Astrocyte (in vitro differentiated cells and primary cell): Measurements from ENCODE around the gene EPX. TPM values are rescaled to one million over a fixed set of nuclear protein-coding genes. Genes with fewer than 3 reads are reported as not detected.

Experiments
- DNase-seq: peaks from one replicate; pipeline ENCODE4 v3.0.0-alpha.2; 2010; ENCODE audit warnings: low read depth
- FAIRE-seq: peaks from 2 replicates; lab custom pipeline; 2011; peaks lifted over from hg19 to GRCh38; lab: Jason Lieb, UNC
- H2AFZ ChIP-seq: 2 replicates; pipeline ENCODE4 v1.6.0; 2012; ENCODE audit warnings: low read depth, low read length, inconsistent platforms
- H3K27ac ChIP-seq: 2 replicates; pipeline ENCODE4 v1.5.1; 2011; ENCODE audit warnings: low read depth, low read length, inconsistent platforms
- H3K27me3 ChIP-seq: 2 replicates; pipeline ENCODE4 v1.6.0; 2011; ENCODE audit warnings: low read length, inconsistent platforms; ENCODE audit not compliant: insufficient read depth
- H3K36me3 ChIP-seq: 2 replicates; pipeline ENCODE4 v1.5.1; 2011; ENCODE audit warnings: low read length, inconsistent platforms; ENCODE audit not compliant: insufficient read depth
- H3K4me1 ChIP-seq: 2 replicates; pipeline ENCODE4 v1.5.1; 2011; ENCODE audit warnings: low read length, inconsistent platforms; ENCODE audit not compliant: insufficient read depth
- H3K4me2 ChIP-seq: 2 replicates; pipeline ENCODE4 v1.6.0; 2012; ENCODE audit warnings: low read length, inconsistent platforms
- H3K4me3 ChIP-seq: 2 replicates; pipeline ENCODE4 v1.5.1; 2011; ENCODE audit warnings: low read depth, mild to moderate bottlenecking, low read length, inconsistent platforms; ENCODE audit not compliant: insufficient read depth
- H3K79me2 ChIP-seq: 2 replicates; pipeline ENCODE4 v1.6.0; 2012; ENCODE audit warnings: mild to moderate bottlenecking, low read length, inconsistent platforms; ENCODE audit not compliant: insufficient read depth
- H3K9ac ChIP-seq: 2 replicates; pipeline ENCODE4 v1.6.0; 2012; ENCODE audit warnings: mild to moderate bottlenecking, low read length, inconsistent platforms
- H3K9me3 ChIP-seq: 2 replicates; pipeline ENCODE4 v1.5.1; 2012; ENCODE audit warnings: low read depth, mild to moderate bottlenecking, low read length, inconsistent platforms; ENCODE audit not compliant: insufficient read depth
- H4K20me1 ChIP-seq: 2 replicates; pipeline ENCODE4 v1.6.0; 2012; ENCODE audit warnings: low read length, inconsistent platforms; ENCODE audit not compliant: insufficient read depth
- H3K27ac Mint-ChIP-seq: one replicate; pipeline ENCODE4 v1.8.0; 2021; ENCODE audit warnings: mild to moderate bottlenecking, mixed read lengths; ENCODE audit not compliant: unreplicated experiment
- H3K27me3 Mint-ChIP-seq: one replicate; pipeline ENCODE4 v1.8.0; 2021; ENCODE audit warnings: low read depth, mixed read lengths; ENCODE audit not compliant: unreplicated experiment
- H3K36me3 Mint-ChIP-seq: one replicate; pipeline ENCODE4 v1.8.0; 2021; ENCODE audit warnings: low read depth, mixed read lengths; ENCODE audit not compliant: unreplicated experiment
- H3K4me1 Mint-ChIP-seq: one replicate; pipeline ENCODE4 v1.8.0; 2021; ENCODE audit warnings: low read depth, mixed read lengths; ENCODE audit not compliant: unreplicated experiment
- H3K4me3 Mint-ChIP-seq: one replicate; pipeline ENCODE4 v1.8.0; 2021; ENCODE audit warnings: mild to moderate bottlenecking, moderate library complexity, mixed read lengths; ENCODE audit not compliant: unreplicated experiment
- H3K9me3 Mint-ChIP-seq: one replicate; pipeline ENCODE4 v1.8.0; 2021; ENCODE audit warnings: mild to moderate bottlenecking, mixed read lengths; ENCODE audit not compliant: unreplicated experiment
- CTCF ChIP-seq: IDR thresholded peaks from 2 replicates; pipeline ENCODE4 v1.5.1; 2011; ENCODE audit warnings: low read depth, mild to moderate bottlenecking, inconsistent platforms, low read length, moderate library complexity; ENCODE audit not compliant: insufficient read depth
- EZH2 ChIP-seq: IDR thresholded peaks from 2 replicates; pipeline ENCODE4 v1.6.1; 2012; ENCODE audit warnings: mild to moderate bottlenecking, low read length, inconsistent platforms; ENCODE audit not compliant: insufficient read depth
- total RNA-seq: library from RNA; stranded (reverse); gene quantifications from 2 replicates; pipeline ENCODE4 v1.2.1, GENCODE V29; 2021

Gene EPX
- total RNA-seq, 1 donor from 2014 or later: not detected

GRCh38 chr17:58147930-58148434 is 44.5 kb upstream of the EPX start, which contains the start of gene OR4D1:
OR4D1 (plus strand) TSS chr17:58148384; CDS start chr17:58155154, 6,770 bp downstream.
- FAIRE-seq (no peak), DNase-seq (no peak)
- no peak within 1 kb of the TSS for H3K27ac Mint-ChIP-seq
- no peak within 1 kb of the TSS for H2AFZ ChIP-seq
- H3K9ac ChIP-seq: no peak within 1 kb of the TSS
- H3K9me3 Mint-ChIP-seq: peaks cover 11% of the 10 kb centered on the region
- no peaks in the 10 kb centered on the region for H3K9me3 ChIP-seq
- H3K4me3 Mint-ChIP-seq: no peak within 1 kb of the TSS
- H3K79me2 ChIP-seq: no peaks in the 10 kb centered on the region
- no peaks in the 10 kb centered on the region for H3K4me1 ChIP-seq
- H4K20me1 ChIP-seq: no peaks in the 10 kb centered on the region
- TF ChIP-seq EZH2 (no peak), CTCF (no peak)
- H3K27me3 ChIP-seq: peaks cover 26% of the 10 kb centered on the region
- H3K4me2 ChIP-seq: no peak within 1 kb of the TSS
- H3K27ac ChIP-seq: no peak within 1 kb of the TSS
- no peaks in the 10 kb centered on the region for H3K36me3 Mint-ChIP-seq
- no peak within 1 kb of the TSS for H3K4me3 ChIP-seq
- H3K27me3 Mint-ChIP-seq: peaks cover 42% of the 10 kb centered on the region
- no peaks in the 10 kb centered on the region for H3K4me1 Mint-ChIP-seq
- no peaks in the 10 kb centered on the region for H3K36me3 ChIP-seq

- no peaks in the 10 kb centered on the region for H4K20me1 ChIP-seq
- DNase-seq (no peak), FAIRE-seq (no peak)
- H3K27me3 ChIP-seq: peaks cover 26% of the 10 kb centered on the region
- H3K9me3 ChIP-seq: no peaks in the 10 kb centered on the region
- Mint-ChIP-seq H3K4me3 (no peak overlapping the region), H3K4me1 (no peaks in the 10 kb centered on the region), H3K27me3 (peaks cover 45% of the 10 kb centered on the region), H3K9me3 (peaks cover 10% of the 10 kb centered on the region), H3K27ac (no peak overlapping the region), H3K36me3 (no peaks in the 10 kb centered on the region)
- no peaks in the 10 kb centered on the region for H3K36me3 ChIP-seq
- H2AFZ ChIP-seq: no peak overlapping the region
- no peak overlapping the region for H3K4me2 ChIP-seq
- H3K9ac ChIP-seq: no peak overlapping the region
- H3K4me1 ChIP-seq: no peaks in the 10 kb centered on the region
- no peaks in the 10 kb centered on the region for H3K79me2 ChIP-seq
- no peak overlapping the region for H3K4me3 ChIP-seq
- H3K27ac ChIP-seq: no peak overlapping the region
- TF ChIP-seq EZH2 (no peak), CTCF (no peak)
These were observed 43.9 kb upstream of the EPX start for GRCh38 chr17:58148609-58149008.

- H3K79me2 ChIP-seq: no peaks in the 10 kb centered on the region
- Mint-ChIP-seq H3K4me3 (no peak overlapping the region), H3K36me3 (peaks cover under 1% of the 10 kb centered on the region), H3K27ac (no peak overlapping the region), H3K27me3 (peaks cover 57% of the 10 kb centered on the region), H3K9me3 (peaks cover 8% of the 10 kb centered on the region), H3K4me1 (no peaks in the 10 kb centered on the region)
- TF ChIP-seq CTCF: no peak
- TF ChIP-seq EZH2: no peak
- H3K4me2 ChIP-seq: no peak overlapping the region
- no peak overlapping the region for H3K27ac ChIP-seq
- H4K20me1 ChIP-seq: no peaks in the 10 kb centered on the region
- DNase-seq: no peak
- H2AFZ ChIP-seq: no peak overlapping the region
- no peak overlapping the region for H3K4me3 ChIP-seq
- H3K27me3 ChIP-seq: peaks cover 36% of the 10 kb centered on the region
- H3K9me3 ChIP-seq: no peaks in the 10 kb centered on the region
- H3K9ac ChIP-seq: no peak overlapping the region
- H3K36me3 ChIP-seq: no peaks in the 10 kb centered on the region
- FAIRE-seq: no peak
- no peaks in the 10 kb centered on the region for H3K4me1 ChIP-seq
These were observed 42.1 kb upstream of the EPX start for GRCh38 chr17:58150394-58150793.
